Measurements from ENCODE around the gene BNIPL. TPM values are rescaled to one million over a fixed set of nuclear protein-coding genes. Genes with fewer than 3 reads are reported as not detected.

BNIPL gene
- total RNA-seq, 3 donors from 2014 or later, result 0.16 to 47.1 (median 17.0) TPM

- H3K4me3 ChIP-seq, result peak overlapping the region; percentile 51 to 75 (median 66)
- H3K27me3 ChIP-seq, result no peaks in the 10 kb centered on the region
- DNase-seq (ENCODE audit: low spot score in 2 of 2), result no peak
- H3K9me3 ChIP-seq, result no peaks in the 10 kb centered on the region
- H3K27ac ChIP-seq, result peak overlapping the region; percentile 94 to 96
- TF ChIP-seq CTCF (IDR thresholded peaks at IDR 0.05) (no peak), POLR2A (IDR thresholded peaks at IDR 0.05) (no peak), POLR2AphosphoS5 (IDR thresholded peaks at IDR 0.05) (no peak)
- intact Hi-C loops (cut with DNase I; ENCODE audit: low total_unique reads), result no loop called here
- H3K4me1 ChIP-seq, result peaks cover 0 to 30% of the 10 kb centered on the region in 2 donors
- H3K36me3 ChIP-seq, result no peaks in the 10 kb centered on the region
Measured at GRCh38 chr1:151005729-151006319, 30.6 kb upstream of the BNIPL start.

- Histone ChIP-seq H3K9me3 (no peaks in the 10 kb centered on the region), H3K4me3 (peak within 1 kb of the TSS; percentile 51 to 83 (median 66)), H3K27ac (peak within 1 kb of the TSS; percentile 94 to 96), H3K36me3 (no peaks in the 10 kb centered on the region), H3K4me1 (peaks cover 0 to 30% of the 10 kb centered on the region in 2 donors), H3K27me3 (no peaks in the 10 kb centered on the region)
- TF ChIP-seq POLR2AphosphoS5 (IDR thresholded peaks at IDR 0.05), result peak; percentile 35 to 76 (median 69)
- TF ChIP-seq POLR2A (IDR thresholded peaks at IDR 0.05), result no peak
- TF ChIP-seq CTCF (IDR thresholded peaks at IDR 0.05), result peak; percentile 48 to 64 (median 58)
- intact Hi-C loops (cut with DNase I; ENCODE audit: low total_unique reads), result no loop called here
- DNase-seq (ENCODE audit: low spot score in 2 of 2), result peak; percentile 72 to 74
Measured at GRCh38 chr1:151006327-151007052, 29.9 kb upstream of the BNIPL start, which contains the start of gene MINDY1. Gene MINDY1 (minus strand): TSS chr1:151006902. CDS start chr1:151002617, 4,285 bp downstream.

GRCh38 chr1:151007853-151008243, 28.5 kb upstream of the BNIPL start:
- no peak for DNase-seq (ENCODE audit: low spot score in 2 of 2)
- Histone ChIP-seq H3K4me1 (peaks cover 0 to 29% of the 10 kb centered on the region in 2 donors), H3K9me3 (no peaks in the 10 kb centered on the region), H3K27ac (peak overlapping the region; percentile 94 to 96), H3K27me3 (no peaks in the 10 kb centered on the region), H3K4me3 (peak overlapping the region; percentile 60 to 83 (median 66)), H3K36me3 (no peaks in the 10 kb centered on the region)
- intact Hi-C loops (cut with DNase I; ENCODE audit: low total_unique reads), result no loop called here
- TF ChIP-seq POLR2A (IDR thresholded peaks at IDR 0.05), result no peak
- no peak for TF ChIP-seq CTCF (IDR thresholded peaks at IDR 0.05)
- TF ChIP-seq POLR2AphosphoS5 (IDR thresholded peaks at IDR 0.05), result no peak

- Histone ChIP-seq H3K4me1 (peaks cover 0 to 25% of the 10 kb centered on the region in 2 donors), H3K4me3 (peak within 1 kb of the TSS; percentile 60 to 83 (median 66)), H3K27me3 (no peaks in the 10 kb centered on the region), H3K9me3 (no peaks in the 10 kb centered on the region), H3K27ac (peak within 1 kb of the TSS; percentile 94 to 96), H3K36me3 (no peaks in the 10 kb centered on the region)
- TF ChIP-seq CTCF (IDR thresholded peaks at IDR 0.05) (peak in 1 of 3 donors; percentile 8), POLR2A (IDR thresholded peaks at IDR 0.05) (peak; percentile 66), POLR2AphosphoS5 (IDR thresholded peaks at IDR 0.05) (peak; percentile 73 to 86 (median 83))
- intact Hi-C loops (cut with DNase I; ENCODE audit: low total_unique reads), result no loop called here
- DNase-seq (ENCODE audit: low spot score in 2 of 2), result peak; percentile 93 to 96
Measured at GRCh38 chr1:151008244-151009205, 27.9 kb upstream of the BNIPL start, which contains the start of gene PRUNE1. Gene PRUNE1 (plus strand): TSS chr1:151008449. CDS start chr1:151008633, 184 bp downstream.
